IMR-90 (cell line): ENCODE data around the gene H6PD.

Experiments used
- BHLHE40 ChIP-seq: fragments of 150-350 bp; IDR thresholded peaks from 2 replicates; pipeline ENCODE4 v1.6.1; 2016; ENCODE audit warnings: mild to moderate bottlenecking, low read depth, low read length
- CTCF ChIP-seq: conservative IDR thresholded peaks from 2 replicates; pipeline ENCODE4 v1.5.1; 2012; ENCODE audit warnings: mild to moderate bottlenecking, low read depth, low read length, improper control_type of control experiment
- FOS ChIP-seq: fragments of 150-350 bp; IDR thresholded peaks from 2 replicates; pipeline ENCODE4 v1.6.1; 2016; ENCODE audit warnings: low read depth, low read length
- MAFK ChIP-seq: IDR thresholded peaks from 2 replicates; pipeline ENCODE4 v1.6.1; 2012; ENCODE audit warnings: low read depth, low read length, improper control_type of control experiment
- MAZ ChIP-seq: IDR thresholded peaks from 2 replicates; pipeline ENCODE4 v1.6.1; 2012; ENCODE audit warnings: low read depth, mild to moderate bottlenecking, low read length, improper control_type of control experiment, moderate library complexity, borderline replicate concordance
- NFE2L2 ChIP-seq: fragments of 150-350 bp; IDR thresholded peaks from 2 replicates; pipeline ENCODE4 v1.6.1; 2016; ENCODE audit warnings: low read depth, mild to moderate bottlenecking, low read length
- POLR2A ChIP-seq: IDR thresholded peaks from 2 replicates; pipeline ENCODE4 v1.6.1; 2012; ENCODE audit warnings: mild to moderate bottlenecking, low read depth, low read length

DNA sequence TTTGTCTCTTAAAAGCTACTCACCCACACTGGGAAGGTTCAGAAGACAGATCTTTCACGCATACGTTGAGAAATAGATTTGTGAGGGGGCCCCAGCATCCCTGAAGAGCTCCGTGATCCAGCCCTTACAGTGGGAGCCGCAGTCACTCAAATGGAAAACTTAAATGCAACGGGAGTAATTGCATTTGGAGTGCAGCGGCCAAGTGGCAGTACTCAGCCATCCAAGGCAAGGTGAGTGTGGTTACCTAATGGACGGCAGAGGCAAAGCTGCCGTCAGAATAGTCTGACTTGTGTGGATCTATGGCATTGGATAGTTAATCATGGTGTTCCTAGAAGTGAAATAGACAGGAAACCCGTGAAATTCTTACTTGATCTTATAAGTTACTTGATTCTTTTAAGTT is 63.3 kb downstream of the H6PD start:
- no peak for TF ChIP-seq CTCF
- no peak for TF ChIP-seq MAZ
- TF ChIP-seq POLR2A: no peak
- TF ChIP-seq MAFK: no peak
- TF ChIP-seq NFE2L2: no peak
- no peak for TF ChIP-seq FOS
- no peak for TF ChIP-seq BHLHE40
